HG02571 (cell line): ENCODE measurements around the gene ZNF175.

Source experiments
- ATAC-seq: cut with Tn5 transposase; IDR thresholded peaks from one replicate; pipeline ENCODE4 v1.9.1; 2021; ENCODE audit warnings: mild to moderate bottlenecking, moderate library complexity; ENCODE audit not compliant: unreplicated experiment

ZNF175 gene

DNA sequence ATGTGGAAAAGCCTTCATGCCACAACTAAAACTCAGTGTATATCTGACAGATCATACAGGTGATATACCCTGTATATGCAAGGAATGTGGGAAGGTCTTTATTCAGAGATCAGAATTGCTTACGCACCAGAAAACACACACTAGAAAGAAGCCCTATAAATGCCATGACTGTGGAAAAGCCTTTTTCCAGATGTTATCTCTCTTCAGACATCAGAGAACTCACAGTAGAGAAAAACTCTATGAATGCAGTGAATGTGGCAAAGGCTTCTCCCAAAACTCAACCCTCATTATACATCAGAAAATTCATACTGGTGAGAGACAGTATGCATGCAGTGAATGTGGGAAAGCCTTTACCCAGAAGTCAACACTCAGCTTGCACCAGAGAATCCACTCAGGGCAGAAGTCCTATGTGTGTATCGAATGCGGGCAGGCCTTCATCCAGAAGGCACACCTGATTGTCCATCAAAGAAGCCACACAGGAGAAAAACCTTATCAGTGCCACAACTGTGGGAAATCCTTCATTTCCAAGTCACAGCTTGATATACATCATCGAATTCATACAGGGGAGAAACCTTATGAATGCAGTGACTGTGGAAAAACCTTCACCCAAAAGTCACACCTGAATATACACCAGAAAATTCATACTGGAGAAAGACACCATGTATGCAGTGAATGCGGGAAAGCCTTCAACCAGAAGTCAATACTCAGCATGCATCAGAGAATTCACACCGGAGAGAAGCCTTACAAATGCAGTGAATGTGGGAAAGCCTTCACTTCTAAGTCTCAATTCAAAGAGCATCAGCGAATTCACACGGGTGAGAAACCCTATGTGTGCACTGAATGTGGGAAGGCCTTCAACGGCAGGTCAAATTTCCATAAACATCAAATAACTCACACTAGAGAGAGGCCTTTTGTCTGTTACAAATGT lies 16.4 kb downstream of the ZNF175 start:
- no peak for ATAC-seq

DNA sequence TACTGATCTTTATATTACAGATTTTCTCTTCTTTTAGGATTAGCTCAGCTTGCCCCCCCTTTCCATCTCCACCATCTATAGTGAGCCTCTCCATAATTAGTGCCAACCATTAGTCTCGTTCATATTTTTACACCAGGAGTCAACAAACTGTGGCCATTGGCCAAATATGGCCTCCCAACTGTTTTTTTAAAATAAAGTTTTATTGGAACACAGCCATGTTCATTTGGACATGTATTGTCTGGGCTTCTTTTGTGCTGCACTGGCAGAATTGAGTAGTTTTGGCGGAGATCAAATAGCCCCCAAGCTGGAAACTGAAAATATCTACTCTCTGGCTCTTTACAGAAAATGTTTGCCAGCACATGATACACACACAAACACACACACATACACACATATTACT lies 18.4 kb downstream of the ZNF175 start:
- ATAC-seq = no peak

DNA sequence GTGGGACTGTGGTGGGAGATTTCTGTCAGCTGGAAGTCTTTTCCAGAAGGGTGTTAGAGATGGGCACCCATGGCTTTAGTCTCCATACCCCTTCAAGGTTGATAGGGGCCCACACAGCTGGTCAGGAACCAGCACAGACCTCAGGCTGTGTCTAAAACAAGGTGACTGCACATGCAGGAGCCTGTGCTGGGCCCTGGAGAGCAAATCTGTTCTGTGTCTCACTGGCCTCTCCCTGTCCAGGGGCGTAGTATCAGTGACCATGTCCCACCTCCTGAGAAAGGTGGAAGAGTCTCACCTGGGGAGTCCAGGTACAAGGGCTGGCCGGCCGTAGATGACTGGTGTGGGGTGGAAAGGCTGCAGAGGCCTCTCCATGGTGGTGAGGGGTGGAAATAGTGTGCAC lies 19.4 kb downstream of the ZNF175 start:
- no peak for ATAC-seq

DNA sequence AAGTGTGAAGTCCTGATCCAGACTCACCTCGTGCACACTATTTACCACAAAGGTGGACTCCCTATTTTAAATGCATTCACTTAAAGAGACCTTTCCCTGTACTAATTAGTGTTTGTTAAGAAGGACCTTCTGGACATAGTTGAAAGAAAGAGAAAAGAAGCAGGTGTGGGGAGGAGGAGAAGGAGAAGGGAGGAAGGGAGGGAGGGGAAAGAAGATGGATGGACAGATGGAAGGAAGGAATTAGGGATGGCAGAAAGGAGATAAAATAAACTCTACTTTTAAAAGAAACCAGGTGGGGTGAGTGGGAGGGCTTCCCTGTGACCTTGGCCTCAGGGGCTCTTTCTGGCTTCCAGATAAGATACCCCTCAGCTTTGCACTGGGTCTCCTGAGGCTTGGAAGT lies 21.4 kb downstream of the ZNF175 start:
- no peak for ATAC-seq

DNA sequence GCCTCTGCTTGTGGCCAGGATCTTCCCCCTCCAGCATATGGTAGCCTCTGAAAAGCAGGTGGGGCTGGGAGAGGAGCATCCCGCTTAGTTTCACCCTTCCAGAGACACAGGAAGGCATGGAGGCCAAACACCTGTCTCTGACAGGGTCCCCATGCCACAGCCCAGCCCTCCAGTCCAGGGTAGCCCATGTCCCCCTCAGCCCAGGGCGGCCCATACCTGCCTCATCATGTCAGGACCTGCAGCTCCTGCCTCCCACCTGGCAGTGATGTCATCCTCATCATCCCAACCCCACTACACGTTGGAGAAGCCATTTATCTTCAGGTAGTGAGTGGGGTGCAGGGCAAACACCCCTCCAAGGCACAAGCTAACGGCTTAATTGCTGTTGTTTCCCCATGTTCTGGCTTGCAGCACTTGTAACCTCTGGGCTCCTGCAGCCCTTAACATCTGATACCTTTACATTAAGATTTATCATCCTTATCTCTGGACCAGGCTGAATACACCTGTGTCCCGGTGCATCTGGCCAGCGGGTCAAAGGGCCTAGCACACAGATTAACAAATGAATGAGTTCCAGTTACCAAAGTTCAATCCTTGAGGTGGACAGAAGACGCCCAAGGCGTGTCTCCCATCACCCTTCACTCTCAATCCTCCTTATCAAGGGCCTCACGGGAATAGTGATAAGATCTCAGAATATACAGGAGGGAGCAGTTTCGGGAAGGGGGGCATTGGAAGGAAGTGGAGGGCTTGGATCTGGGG lies 22.2 kb downstream of the ZNF175 start:
- no peak for ATAC-seq

DNA sequence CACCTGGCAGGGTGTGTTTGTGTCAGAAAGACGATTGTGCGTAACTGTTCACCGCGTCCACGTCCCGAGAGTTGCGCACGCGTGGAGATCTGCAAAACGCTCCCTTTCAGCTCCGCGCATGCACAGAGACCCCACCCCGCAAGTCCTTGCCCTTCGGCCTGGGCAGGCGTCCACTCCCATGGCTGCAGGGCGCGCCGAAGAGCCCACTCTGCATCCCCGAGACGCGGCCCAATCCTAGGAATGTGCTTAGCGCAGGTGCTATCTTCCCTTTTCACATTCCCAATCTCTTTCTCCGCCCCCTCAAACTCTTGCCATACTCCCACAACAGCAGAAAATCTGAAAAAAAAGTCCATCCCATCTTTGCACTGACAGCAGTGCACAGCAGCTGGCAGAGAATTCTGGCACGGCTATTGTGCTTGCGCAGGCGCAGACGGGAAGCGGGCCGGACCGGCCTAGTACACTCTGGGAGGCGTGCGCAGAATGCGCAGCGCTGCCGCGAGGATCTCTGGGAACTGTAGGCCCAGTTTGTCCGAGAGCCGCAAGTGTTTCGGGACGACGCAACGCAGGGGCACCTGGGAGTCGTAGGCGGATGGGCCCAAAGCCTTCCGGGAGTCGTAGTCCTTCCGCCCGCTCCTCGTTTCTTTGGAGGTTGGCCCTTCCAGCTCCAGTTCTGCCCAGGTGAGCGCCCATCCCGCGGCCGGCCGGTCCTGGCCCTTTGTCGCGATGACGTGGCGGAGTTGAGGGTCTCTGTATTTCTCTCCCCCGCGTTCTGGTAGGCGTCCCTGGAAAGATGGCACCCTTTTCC lies 23.1 kb downstream of the ZNF175 start:
- ATAC-seq = peak; percentile 95

DNA sequence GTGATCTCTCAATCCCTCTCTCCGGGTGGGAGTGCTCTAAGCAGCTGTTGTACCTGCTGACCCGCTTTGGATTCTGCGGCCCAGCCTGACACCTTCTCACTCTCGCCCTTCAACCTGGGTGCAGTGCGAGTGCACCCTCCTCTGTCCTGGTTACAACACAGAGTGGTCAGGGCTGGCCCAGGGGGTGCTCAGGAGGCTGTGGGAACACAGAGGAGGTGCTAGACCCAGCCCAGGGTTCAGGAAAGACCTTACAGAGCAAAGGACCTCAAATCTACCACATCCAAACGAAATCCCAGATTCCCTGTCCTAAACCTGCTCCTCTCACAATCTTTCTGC lies 23.7 kb downstream of the ZNF175 start:
- no peak for ATAC-seq

DNA sequence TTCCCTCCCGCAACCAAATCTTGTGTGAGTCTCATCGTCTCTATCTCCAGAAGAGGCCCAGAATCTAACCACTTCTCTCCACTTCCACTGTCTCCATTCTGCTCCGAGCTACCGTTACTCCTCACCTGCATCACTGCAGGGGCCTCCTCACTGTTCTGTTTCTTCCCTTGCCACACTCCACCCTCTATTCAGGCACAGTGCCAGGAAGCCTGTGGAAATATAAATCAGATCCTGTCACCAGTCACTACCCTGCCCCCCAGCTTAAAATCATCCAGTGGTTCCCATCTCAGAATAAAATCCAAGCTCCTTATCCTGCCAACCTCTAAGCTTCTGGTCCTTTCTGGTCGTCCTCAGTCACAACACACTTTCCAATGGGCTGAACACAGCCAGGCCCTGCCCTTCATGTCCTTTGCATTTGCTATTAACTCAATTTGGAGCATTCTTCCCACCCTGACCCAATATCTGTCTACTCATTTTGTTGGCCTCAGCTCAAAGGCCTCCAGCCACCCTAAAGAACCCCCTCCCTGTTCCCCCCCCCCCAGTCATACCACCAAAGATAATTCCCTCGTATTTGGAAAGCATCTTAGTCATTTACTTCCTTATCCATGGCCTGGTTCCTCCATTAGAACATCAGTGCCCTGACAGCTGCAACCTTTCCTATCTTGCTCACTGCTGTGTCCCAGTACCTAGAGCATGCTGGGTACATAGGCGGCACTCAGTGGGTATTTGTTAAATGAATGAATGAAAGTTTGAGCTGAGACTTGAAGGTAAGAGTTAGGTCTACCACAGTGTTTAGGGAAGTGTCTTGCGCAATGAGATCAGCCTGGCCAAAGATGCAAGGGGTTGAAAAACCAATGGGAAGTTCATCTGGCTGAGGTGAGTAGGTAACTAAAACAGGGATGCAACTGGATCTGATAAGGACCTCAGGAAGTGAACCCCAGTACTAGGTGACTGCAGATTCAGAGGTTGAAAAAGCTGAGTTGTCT lies 24.4 kb downstream of the ZNF175 start:
- no peak for ATAC-seq

DNA sequence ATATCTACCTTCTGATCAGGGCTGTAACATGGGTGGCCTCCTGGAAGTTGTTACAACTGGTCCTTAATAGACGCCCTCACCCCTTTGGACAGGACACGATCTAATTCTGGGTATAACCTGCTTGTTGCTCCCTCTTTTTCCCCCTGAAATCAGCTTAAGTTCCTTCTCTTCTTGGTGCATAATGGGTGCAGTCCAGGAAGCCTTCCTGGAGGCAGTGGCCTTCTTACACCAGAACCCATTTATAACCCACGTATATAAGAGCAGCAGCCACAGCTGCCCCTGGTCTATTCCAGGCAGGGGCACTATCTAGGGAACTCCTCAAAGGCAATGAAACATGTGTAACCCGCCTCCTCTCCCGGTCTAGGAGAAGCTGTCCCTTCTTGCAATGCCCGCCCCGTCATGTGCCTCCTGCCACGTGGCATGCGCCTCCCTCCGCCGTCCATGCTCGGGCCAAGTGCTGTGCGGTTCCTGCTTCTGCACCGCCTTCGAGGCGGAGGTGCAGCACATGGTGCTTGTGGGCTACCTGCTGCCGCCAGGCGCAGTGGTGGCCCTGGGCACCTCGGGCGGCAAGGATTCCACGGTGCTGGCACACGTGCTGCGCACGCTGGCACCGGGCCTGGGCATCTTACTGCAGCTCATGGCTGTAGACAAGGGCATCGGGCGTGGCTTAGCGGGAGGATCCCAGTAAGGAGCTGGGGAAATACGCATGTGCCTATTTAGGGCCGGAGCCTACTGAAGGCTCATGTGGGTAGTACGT lies 27.3 kb downstream of the ZNF175 start:
- ATAC-seq = no peak

DNA sequence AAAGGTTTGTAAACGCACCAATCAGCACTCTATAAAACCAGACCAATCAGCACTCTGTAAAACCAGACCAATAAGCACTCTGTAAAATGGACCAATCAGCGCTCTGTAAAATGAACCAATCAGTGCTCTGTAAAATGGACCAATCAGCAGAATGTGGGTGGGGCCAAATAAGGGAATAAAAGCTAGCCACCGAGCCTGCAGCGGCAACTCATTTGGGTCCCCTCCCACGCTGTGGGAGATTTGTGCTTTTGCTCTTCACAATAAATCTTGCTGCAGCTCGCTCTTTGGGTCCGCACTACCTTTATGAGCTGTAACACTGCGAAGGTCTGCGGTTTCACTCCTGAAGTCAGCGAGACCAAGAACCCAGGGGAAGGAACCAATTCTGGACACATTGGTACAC lies 28.0 kb downstream of the ZNF175 start:
- no peak for ATAC-seq

DNA sequence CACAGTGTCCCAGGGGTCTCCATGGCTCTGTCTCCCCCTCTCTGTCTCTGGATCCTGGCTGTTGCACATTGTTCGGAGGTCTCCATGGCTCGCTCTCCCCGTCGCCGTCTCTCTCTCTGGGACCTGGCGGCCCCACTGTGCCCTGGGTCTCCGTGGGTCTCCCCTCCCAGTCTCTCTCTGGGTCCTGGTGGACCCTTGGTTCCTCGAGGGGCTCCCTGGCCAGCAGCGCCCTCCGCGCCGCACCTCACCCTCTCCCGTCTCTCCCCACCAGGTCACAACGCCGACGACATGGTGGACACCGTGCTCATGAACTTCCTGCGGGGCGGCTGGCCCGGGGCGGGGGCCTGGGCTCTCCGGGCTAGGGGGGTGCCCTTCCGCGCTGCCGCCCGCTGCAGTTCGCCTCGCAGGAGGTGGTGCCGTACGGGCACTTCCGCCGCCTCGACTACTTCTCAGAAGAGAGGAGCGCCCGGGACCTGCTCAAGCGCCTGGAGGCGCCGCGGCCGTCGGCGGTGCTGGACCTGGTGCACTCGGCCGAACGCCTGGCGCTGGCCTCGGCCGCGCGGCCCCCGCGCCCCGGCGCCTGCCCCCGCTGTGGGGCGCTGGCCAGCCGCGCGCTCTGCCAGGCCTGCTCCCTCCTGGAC lies 30.0 kb downstream of the ZNF175 start:
- ATAC-seq = no peak

DNA sequence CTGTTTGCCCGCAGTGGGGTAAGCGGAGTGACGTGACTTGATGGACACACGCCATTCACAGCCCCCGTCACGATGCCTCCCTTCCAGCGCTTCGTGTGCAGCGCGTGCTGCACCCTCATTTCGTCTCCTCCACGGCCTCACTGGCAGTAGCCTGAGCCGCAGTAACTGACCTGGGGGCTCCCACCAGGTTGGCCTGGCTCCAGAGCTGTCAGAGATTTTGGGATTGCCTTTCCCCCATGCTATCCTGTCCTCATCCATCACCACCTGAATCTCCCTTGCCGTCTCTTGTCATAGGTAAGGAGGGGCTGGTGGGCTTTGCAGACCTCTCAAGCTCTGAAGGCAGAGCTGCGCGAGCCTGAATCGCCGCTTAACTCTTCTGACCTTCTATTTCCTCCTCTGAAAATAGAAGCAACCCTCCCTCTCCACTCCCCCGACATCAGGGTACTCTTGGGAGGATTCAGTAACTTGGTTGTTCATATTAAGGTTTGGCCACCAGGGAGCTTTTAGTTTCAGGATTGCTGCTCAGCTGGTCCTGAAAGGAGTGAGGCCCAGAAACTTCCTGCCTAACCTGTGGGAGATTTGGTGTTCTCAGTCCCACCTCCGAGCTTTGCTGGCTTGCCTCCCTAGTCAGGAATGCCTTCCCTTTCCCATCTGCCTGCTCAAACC lies 31.2 kb downstream of the ZNF175 start:
- no peak for ATAC-seq

DNA sequence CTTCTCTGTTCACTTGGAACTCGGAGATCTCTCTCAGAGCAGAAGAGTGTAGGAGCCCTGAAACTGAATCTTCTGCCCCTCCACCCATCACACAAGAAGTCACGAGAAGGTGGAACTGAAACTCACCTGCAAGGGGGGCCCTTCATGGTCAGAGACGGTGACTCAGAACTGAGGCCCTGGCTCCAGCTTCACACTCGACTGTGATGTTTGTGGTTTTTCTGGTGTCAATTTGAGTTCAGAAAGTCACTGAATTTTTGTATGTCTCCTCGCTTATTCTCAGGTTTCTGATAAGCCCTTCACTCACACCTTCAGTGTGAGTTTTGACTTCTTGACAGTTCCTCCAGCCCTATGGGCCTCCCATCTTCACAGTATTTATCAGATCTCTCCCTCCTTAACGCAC lies 36.0 kb downstream of the ZNF175 start:
- ATAC-seq = peak; percentile 91

DNA sequence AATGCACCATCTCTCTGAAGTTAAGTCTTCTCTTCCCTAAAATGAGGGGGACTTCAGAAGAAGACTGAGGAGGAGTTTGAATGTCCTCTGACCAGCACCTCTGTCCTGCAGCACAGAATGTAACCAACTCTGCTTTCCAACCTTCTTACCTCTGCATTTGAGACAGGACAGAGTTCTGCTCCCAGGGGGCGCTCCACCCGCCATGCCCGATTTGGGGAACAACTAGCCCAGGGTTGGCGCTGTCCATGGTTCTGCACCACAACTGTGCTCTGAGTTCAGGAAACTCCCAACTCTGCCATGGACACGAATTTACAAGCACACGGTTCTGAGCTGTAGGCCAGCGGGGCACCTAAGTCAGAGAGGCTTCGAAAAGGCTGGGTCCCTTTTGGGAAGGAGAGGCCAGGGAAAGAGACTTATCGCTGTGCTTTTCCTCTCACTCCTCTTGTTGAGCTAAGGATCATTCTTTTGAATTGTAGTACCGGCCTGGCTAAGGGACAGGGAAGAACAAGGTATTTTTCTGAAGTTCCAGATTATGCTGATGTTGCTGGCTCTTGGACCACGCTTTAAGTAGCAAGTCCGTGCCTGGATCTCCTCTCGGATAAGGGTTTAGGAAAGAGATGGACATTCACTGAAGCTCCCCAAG lies 37.0 kb downstream of the ZNF175 start:
- ATAC-seq = no peak

DNA sequence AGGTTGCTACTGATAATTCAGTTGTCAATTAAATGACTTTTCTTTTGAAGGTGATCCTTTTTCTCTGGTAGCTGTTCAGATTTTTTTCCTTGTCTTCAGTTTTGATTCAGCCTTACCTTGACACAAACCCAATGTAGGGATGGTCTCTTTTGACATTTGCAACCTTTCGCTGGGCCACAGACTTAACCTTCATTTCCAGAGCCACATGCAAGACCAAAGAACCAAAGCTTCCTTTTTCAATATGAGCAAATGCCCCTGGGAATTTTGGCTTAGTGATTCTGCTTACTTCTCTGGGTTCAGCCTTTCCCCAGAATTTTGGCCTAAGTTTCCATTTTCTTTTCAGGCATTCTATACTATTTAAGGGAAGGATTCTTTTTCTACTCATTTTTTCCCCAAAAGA lies 39.5 kb downstream of the ZNF175 start:
- ATAC-seq = no peak

DNA sequence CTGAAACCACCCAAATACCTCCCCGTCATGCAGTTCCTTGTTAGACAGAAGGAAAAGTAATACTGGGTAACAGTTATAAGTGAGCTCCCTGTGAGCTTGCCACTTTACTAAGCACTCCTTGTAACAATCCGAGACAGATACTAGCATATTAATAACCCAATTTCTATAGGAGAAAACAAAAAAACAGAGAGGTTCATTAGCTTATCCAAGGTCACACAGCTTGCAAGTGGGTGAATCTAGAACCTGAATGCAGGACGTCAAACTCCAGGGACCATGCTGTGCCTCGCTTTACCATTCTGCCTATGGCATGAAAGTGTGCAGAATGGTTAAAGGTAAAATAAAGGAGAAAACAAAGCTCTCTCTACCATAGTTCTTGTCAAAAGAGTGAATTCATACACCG lies 43.7 kb downstream of the ZNF175 start:
- no peak for ATAC-seq

DNA sequence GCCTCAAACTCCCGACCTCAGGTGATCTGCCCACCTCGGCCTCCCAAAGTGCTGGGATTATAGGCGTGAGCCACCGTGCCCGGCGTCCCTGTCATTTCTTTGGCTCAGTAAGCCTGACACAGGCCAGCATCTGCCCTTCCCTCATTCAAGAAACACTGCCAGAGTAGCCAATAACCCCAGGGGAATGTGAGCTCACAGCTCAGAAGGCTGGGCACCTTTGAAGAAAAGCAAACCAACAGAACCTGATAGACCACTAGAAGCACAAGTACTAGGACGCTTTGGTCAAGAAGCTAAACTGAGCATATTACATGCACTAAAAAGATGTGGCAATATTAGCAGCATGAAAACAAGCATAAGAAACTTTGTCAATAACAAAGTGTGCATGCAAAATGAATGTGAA lies 44.9 kb downstream of the ZNF175 start:
- ATAC-seq = no peak

DNA sequence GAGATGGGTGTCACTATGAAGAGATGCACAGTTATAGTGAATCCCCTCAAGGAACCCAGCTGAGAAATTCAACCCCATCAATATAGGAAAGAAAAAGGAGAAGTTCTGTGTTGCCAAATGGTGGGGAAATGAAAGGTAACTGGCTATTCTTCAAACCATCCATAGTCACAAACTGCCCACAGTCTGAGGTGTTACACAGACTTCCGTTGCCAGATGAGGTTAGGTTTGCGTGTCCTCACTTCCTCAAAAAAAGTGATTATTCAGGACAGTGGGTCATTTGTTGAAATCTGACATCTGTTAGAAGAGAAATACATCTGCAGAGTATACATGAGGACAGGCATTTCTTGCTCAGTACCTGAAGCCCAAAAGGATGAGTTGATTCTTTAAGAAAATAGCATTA lies 50.1 kb downstream of the ZNF175 start:
- ATAC-seq = no peak
